Muscle of leg (tissue), 11 donors: ENCODE results near the gene SLC25A22. TPM values are rescaled to one million over a fixed set of nuclear protein-coding genes. Genes with fewer than 3 reads are reported as not detected.
A peak's percentile ranks its signal among the peaks of the same experiment; 100 is the strongest.

Experiments used
- DNase-seq: peaks from one replicate; pipeline ENCODE4 v3.0.0; 2013
- H3K27ac ChIP-seq: one replicate; pipeline ENCODE4 v1.5.1; 2013; ENCODE audit warnings: mild to moderate bottlenecking, low read length, control low read depth
- H3K27me3 ChIP-seq: one replicate; pipeline ENCODE4 v1.6.1; 2013; ENCODE audit warnings: low read length; ENCODE audit not compliant: control insufficient read depth, insufficient read depth
- H3K36me3 ChIP-seq: one replicate; pipeline ENCODE4 v1.6.1; 2013; ENCODE audit warnings: low read length; ENCODE audit not compliant: control insufficient read depth, insufficient read depth
- H3K4me1 ChIP-seq: one replicate; pipeline ENCODE4 v1.6.1; 2013; ENCODE audit warnings: low read length; ENCODE audit not compliant: control insufficient read depth, insufficient read depth
- H3K4me3 ChIP-seq: one replicate; pipeline ENCODE4 v1.5.1; 2013; ENCODE audit warnings: low read length, control low read depth
- H3K9me3 ChIP-seq: replicated peaks from 2 replicates; pipeline ENCODE4 v1.6.1; 2013; ENCODE audit warnings: low read depth, low read length; ENCODE audit not compliant: control insufficient read depth
- WGBS: methylation state at CpG from one replicate; pipeline ENCODE4 v1.1.5; 2013; ENCODE audit warnings: missing lambda C conversion rate; ENCODE audit not compliant: insufficient coverage; 5-methylcytosine and 5-hydroxymethylcytosine counted together
- polyA plus RNA-seq, 8 donors: library from polyadenylated mRNA; unstranded; fragments of 120-200 nt; gene quantifications; one replicate each; pipeline versions ENCODE4 v1.2.1 to v1.2.3, GENCODE V29; 2013; ENCODE audit warnings: inconsistent platforms in 1 of 8, low replicate concordance in 1 of 8; ENCODE audit not compliant: insufficient read length in 8 of 8, insufficient read depth in 1 of 8
- total RNA-seq: library from RNA; stranded (reverse); fragments of 120-200 nt; gene quantifications from one replicate; pipeline ENCODE4 v1.2.4, GENCODE V29; 2013

Gene SLC25A22
- total and polyA plus RNA-seq, 9 donors: 5.4 to 15.8 (median 13.6) TPM

DNA sequence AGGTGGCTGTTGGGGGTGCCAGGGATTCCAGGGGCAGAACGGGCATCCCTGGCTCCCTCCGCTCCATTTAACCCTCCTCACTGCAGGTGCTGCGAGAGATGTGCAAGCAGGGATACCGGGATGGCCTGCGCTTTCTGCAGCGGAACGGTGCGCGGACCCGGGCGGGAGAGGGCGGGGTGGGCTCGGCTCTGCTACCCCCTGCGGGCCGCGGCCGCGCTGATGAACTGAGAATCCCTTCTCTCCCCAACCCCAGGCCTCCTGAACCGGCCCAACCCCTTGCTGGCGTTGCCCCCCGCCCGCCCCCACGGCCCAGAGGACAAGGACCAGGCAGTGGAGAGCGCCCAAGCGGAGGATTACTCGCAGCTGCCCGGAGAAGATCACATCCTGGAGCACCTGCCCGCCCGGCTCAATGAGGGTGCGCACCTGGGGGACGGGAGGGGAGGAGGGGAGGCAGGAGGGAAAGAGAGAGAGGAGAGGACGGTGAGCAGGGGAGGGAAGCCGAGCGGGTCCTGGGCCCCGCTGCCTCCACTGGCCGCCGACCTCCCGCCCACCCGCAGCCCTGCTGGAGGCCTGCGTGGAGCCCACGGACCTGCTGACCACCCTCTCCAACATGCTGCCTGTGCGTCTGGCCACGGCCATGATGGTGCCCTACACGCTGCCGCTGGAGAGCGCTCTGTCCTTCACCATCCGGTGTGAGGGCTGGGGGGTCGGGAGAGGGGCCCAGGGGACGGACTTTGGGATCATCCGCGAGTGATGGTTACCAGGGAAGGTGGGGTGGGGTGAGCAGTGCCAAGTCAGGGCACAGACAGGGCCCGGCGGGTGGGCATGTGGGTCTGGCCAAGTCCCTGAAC, 25.6 kb upstream of the SLC25A22 start:
- Histone ChIP-seq H3K4me1 (peaks cover 79% of the 10 kb centered on the region), H3K4me3 (no peak overlapping the region), H3K27me3 (peaks cover 19% of the 10 kb centered on the region), H3K27ac (no peak overlapping the region), H3K36me3 (peaks cover 23% of the 10 kb centered on the region), H3K9me3 (no peaks in the 10 kb centered on the region)
- no peak for DNase-seq
- WGBS: 81% methylated on average over 35 of the region's 53 CpGs

DNA sequence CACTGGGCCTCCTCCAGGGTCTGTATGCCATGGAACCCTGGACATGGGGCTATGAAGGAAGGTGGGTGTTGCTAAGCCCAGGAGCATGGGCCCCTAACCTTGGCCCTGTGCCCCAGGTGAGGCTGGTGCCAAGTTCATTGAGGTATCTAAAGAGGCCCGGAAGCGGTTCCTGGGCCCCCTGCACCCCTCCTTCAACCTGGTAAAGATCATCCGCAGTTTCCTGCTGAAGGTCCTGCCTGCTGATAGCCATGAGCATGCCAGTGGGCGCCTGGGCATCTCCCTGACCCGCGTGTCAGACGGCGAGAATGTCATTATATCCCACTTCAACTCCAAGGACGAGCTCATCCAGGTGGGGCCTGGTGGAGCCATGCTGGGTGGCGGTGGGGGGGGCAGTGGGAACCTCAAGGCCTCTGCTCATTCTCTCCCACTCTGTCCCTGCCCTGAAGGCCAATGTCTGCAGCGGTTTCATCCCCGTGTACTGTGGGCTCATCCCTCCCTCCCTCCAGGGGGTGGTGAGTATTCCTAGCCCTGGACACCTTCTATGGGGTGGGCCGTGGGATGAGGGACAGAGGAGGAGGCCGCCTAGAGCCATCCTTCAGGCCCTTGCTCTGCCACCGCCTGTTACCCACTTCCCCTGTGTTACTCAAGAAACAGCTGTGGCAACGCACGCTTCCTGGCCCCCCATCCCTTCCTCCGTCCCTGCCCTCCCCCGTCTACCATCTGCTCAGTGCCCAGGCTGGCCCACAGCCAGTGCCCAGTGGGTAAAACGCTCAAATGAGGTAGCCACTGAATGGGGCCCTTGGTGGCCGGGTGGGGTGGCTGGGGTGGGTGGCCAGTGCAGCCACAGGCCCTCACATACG, 23.7 kb upstream of the SLC25A22 start:
- H3K4me1 ChIP-seq: peaks cover 64% of the 10 kb centered on the region
- DNase-seq: peak; percentile 55
- H3K36me3 ChIP-seq: peaks cover 23% of the 10 kb centered on the region
- H3K27me3 ChIP-seq: peaks cover 11% of the 10 kb centered on the region
- no peak overlapping the region for H3K4me3 ChIP-seq
- no peaks in the 10 kb centered on the region for H3K9me3 ChIP-seq
- WGBS: 85% methylated on average over 8 of the region's 22 CpGs
- H3K27ac ChIP-seq: no peak overlapping the region

DNA sequence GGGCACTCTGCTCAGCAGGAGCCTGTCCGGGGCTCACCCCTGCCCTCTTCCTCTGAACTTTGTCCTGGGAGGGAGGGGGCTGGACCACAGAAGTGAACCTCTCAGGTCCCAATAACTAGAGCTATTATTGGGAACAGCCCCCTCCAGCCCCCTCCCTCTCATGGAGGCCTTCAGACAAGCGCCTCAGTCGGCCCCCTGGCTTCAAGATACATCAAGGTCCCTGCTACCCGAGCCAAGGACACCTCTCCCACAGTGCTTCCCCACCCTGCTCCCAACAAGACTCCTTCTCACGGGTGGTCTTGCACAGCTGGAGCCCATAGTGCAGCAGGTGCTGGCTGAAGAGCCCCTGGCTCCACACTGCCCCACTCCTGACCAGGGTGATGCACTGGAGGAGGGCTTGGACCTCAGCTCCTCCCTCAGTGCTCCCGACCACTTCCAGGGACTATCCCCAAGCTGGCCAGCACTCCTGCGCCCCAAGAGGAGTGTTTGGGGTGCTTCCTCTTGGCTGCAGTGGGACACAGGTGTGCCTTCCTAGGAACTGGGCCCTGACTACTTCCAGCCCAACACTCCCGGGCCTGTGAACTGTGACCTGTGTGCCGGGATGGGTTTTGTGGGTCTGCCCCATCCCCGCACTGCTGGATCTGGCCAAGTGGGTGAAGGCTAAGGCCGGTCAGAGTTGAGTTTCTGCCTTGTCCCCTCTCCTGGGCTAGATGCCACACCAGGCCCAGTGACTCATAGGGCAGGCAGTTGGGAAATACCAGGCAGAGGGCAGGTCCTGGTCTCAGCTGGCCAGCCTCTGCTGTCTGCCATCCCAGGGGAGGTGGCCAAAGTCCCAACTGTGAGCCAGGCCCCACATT, 22.8 kb upstream of the SLC25A22 start:
- H3K36me3 ChIP-seq: peaks cover 23% of the 10 kb centered on the region
- no peaks in the 10 kb centered on the region for H3K9me3 ChIP-seq
- peaks cover 6% of the 10 kb centered on the region for H3K27me3 ChIP-seq
- WGBS: 55% methylated on average over 9 of the region's 11 CpGs
- H3K4me3 ChIP-seq: peak overlapping the region; percentile 73
- peak overlapping the region; percentile 38 for H3K27ac ChIP-seq
- DNase-seq: peak; percentile 64
- H3K4me1 ChIP-seq: peaks cover 55% of the 10 kb centered on the region

DNA sequence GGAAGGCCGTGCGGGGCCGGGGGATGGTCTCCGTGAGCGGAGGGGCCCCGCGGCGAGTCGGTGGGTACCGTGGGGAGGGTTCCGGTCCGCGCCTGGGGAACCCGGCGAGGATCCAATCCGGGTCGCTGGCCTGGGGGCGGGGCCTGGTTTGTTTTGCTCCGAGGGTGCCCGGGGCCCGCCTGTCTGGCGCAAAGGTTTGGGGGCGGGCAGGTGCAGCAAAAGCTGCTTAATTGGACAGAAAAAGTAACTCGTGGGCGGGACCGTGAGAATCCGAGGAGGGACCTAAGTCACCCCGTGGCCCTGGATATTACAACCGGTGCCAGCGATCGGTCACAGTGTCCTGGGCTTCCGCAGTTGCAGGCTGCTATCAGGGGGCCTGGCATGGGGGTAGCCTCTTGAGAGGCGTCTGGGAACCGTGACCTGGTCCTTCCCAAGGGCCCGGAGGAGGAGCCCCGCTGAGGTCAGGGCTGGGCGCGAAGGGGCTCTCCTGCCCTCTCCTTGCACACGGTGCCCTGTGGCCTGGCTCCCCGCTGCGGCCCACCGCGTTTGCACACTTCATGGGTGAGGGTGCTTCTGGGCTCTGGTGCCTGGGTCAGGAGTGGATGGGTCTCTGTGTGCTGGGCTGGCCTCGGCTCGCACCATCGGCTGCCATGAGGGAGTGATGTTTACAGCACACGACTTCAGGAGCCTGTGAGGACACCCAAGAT, 22.0 kb upstream of the SLC25A22 start:
- Histone ChIP-seq H3K27ac (peak overlapping the region; percentile 42), H3K9me3 (no peaks in the 10 kb centered on the region), H3K27me3 (no peaks in the 10 kb centered on the region), H3K4me3 (peak overlapping the region; percentile 73), H3K4me1 (peaks cover 48% of the 10 kb centered on the region), H3K36me3 (peaks cover 27% of the 10 kb centered on the region)
- DNase-seq: peak; percentile 80
- 4% methylated on average over 46 of the region's 47 CpGs for WGBS

DNA sequence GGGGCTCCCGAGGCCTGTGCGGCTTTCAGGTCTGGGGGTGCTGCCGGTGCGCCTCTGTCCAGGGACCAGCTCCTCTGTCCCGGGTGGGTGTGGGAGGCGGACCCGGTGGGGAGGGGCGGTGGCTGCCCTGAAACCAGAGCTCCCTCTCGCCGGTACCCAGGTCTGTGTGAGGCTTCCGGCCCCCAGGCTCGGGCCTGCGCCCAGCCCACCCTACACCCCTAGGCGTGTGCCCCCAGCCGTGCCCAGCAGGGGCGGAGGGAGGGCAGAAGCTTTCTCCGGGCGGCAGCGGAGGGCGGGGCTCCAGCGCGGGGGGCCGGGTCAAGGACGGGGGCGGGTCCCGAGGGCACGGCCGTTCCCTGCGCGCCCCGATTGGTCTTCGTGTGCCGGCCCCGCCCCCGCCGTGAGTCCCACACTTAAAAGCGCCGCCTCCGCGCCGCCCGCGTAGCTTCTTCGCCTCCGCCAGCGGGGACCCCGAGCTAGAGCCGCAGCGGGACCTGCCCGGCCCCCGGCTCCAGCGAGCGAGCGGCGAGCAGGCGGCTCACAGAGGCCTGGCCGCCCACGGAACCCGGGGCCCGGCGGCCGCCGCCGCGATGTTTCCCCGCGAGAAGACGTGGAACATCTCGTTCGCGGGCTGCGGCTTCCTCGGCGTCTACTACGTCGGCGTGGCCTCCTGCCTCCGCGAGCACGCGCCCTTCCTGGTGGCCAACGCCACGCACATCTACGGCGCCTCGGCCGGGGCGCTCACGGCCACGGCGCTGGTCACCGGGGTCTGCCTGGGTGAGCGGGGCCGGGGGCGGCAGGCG, 21.2 kb upstream of the SLC25A22 start:
- Histone ChIP-seq H3K9me3 (no peaks in the 10 kb centered on the region), H3K27ac (peak overlapping the region; percentile 59), H3K27me3 (no peaks in the 10 kb centered on the region), H3K4me1 (peaks cover 42% of the 10 kb centered on the region), H3K36me3 (peaks cover 28% of the 10 kb centered on the region), H3K4me3 (peak overlapping the region; percentile 73)
- DNase-seq: peak; percentile 95
- WGBS: under 1% methylated on average over 92 of the region's 96 CpGs

GRCh38 chr11:818396-819128, 20.5 kb upstream of the SLC25A22 start, which contains the start of gene PNPLA2:
Gene PNPLA2, plus strand, starts transcription at chr11:818914. Its CDS starts 805 bp downstream, at chr11:819719.
- H3K36me3 ChIP-seq: peaks cover 25% of the 10 kb centered on the region
- no peak for DNase-seq
- H3K9me3 ChIP-seq: no peaks in the 10 kb centered on the region
- peaks cover 35% of the 10 kb centered on the region for H3K4me1 ChIP-seq
- H3K27me3 ChIP-seq: no peaks in the 10 kb centered on the region
- peak within 1 kb of the TSS; percentile 73 for H3K4me3 ChIP-seq
- H3K27ac ChIP-seq: peak within 1 kb of the TSS; percentile 59
- 17% methylated on average over 19 of the region's 20 CpGs for WGBS

DNA sequence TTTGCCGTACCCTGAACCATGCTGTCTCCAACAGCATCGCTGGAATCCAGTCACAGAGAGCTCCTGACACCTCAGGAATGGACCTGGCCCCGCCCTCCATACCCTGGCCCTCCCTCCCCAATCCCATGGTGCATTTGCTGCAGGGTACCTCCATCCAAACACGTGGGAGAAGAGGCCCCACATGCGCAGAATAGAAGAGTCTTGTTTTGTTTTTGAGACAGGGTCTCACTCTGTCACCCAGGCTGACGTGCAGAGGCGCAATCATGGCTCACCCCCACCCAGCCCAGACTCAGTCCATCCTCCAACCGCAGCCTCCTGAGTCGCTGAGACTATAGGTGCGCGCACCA, 18.3 kb upstream of the SLC25A22 start:
- Histone ChIP-seq H3K4me3 (no peak overlapping the region), H3K4me1 (peaks cover 33% of the 10 kb centered on the region), H3K9me3 (no peaks in the 10 kb centered on the region), H3K27me3 (no peaks in the 10 kb centered on the region), H3K27ac (no peak overlapping the region), H3K36me3 (peaks cover 36% of the 10 kb centered on the region)
- WGBS: 61% methylated on average over 2 of the region's 11 CpGs
- DNase-seq: no peak

DNA sequence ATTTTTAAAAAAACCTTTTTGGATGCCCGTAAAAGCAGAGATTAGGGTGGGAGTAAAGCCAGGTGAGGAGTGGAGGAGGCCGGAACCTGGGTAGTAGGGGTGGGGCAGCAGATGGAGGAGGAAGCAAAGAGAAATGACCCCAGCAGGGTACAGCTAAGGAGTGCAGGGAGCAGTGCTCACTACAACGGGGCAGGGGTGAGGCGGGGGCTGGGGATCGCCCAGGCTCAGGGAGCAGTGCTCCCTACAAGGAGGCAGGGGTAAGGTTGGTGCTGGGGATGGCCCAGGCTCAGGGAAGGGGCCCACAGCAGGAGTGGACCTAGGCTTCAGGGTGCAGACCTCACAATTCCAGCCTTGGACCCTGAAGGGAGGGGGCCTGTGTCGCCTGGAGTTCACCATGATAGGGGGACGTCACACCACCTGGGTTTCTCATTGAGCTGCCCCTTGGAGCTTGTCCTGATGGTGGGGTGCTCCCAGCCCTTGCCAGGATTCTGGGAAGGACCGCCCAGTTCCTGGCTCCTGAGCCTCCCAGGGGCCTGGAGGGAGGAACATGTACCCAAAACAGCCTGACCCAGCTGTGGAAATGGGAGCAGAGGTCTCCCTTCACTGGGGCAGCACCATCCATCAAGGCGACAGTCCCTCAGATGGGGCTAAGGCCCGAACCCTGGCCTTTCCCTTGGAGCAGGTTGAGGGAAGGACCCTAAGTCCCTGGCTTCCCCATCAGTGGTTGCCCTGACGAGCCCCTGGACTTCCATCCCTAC, 17.8 kb upstream of the SLC25A22 start:
- Histone ChIP-seq H3K9me3 (no peaks in the 10 kb centered on the region), H3K27ac (no peak overlapping the region), H3K36me3 (peaks cover 39% of the 10 kb centered on the region), H3K4me1 (peaks cover 33% of the 10 kb centered on the region), H3K27me3 (no peaks in the 10 kb centered on the region), H3K4me3 (no peak overlapping the region)
- no peak for DNase-seq
- WGBS: 75% methylated on average over 8 of the region's 11 CpGs
